Effector memory CD8-positive, alpha-beta T cell (primary cell): ENCODE data around the gene L3MBTL1.

Experiments used
- ATAC-seq: fragments of 150-1000 bp; cut with Tn5 transposase; replicated peaks from 2 replicates; pipeline ENCODE4 v1.10.0; 2021; ENCODE audit warnings: mild to moderate bottlenecking, moderate library complexity
- DNase-seq, 3 experiments: peaks; one replicate each; pipeline ENCODE4 v3.0.0; 2021
- H3K27ac Mint-ChIP-seq, 2 donors: one replicate each; pipeline ENCODE4 v1.8.0; 2022; ENCODE audit warnings: mild to moderate bottlenecking in 2 of 2, mixed read lengths in 2 of 2, moderate library complexity in 2 of 2
- H3K27me3 Mint-ChIP-seq, 2 donors: one replicate each; pipeline ENCODE4 v1.8.0; 2022; ENCODE audit warnings: mixed read lengths in 2 of 2
- H3K36me3 Mint-ChIP-seq: one replicate; pipeline ENCODE4 v1.8.0; 2022; ENCODE audit warnings: mild to moderate bottlenecking, moderate library complexity, mixed read lengths; ENCODE audit not compliant: insufficient read depth
- H3K4me1 Mint-ChIP-seq, 2 donors: one replicate each; pipeline ENCODE4 v1.8.0; 2022; ENCODE audit warnings: low read depth in 2 of 2, mixed read lengths in 2 of 2
- H3K4me3 Mint-ChIP-seq, 2 donors: one replicate each; pipeline ENCODE4 v1.8.0; 2022; ENCODE audit warnings: mild to moderate bottlenecking in 2 of 2, mixed read lengths in 2 of 2, moderate library complexity in 2 of 2
- H3K9me3 Mint-ChIP-seq, 2 donors: one replicate each; pipeline ENCODE4 v1.8.0; 2022; ENCODE audit warnings: mixed read lengths in 2 of 2
- total RNA-seq, 9 experiments: gene quantifications; one replicate each; lab custom pipeline; 2026; lab: John Stamatoyannopoulos, UW

L3MBTL1 gene
- total RNA-seq: 5.2 to 20.7 (median 8.3) reads per million in 9 experiments

DNA sequence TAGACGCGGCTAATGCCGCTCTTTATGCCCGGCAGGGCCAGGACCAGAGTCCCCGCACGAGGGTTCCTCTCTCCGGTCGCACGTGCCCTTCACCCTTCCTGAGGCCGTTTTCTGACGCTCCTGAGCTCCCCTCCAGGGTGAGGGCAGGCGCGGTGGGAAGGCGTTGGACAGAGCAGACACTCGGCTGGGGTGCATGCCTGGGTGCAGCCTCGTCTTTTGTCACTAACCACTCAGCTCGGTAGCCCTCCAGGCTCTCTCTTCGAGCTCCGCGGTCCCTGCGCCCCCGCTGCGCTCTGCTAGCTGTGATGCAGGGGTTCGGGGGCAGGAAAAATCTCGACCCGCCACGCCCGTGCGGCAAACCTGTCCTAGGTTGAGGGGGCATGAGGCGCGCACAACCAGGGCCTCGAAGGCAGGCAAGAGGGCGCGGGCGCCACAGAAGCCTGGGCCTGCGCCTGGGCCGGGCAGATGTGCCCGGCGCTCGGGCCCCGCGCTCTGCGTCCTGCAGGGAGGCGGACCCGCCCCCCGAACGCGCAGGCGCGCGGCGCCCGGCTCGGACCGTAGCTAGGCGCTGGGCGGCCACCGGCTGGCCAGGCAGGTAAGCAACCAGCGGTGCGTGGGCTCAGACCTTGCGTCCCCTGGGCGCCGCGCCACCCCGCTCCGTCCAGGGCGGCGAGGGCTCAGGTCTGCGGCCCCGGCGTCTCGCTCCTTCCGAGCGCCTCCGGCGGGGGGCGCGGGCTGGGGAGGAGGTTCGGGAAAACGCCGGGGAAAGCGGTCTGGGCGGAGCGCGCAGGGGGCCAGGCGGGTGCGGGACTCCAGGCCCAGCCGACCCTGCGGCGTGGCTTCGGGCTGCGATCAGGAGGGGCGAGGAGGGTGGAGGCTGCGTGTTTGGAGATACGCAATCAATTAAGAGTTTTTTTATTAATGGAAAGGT is at the start of gene L3MBTL1:
Gene L3MBTL1, plus strand, starts transcription at position 548 of the 931 bp plus-strand sequence. CDS start 5,807 bp downstream, outside the sequence.
- H3K4me1 Mint-ChIP-seq: no peaks in the 10 kb centered on the region
- ATAC-seq (peak; percentile 40), DNase-seq (no peak)
- peak within 1 kb of the TSS; percentile 42 to 53 for H3K4me3 Mint-ChIP-seq
- H3K27ac Mint-ChIP-seq: no peak within 1 kb of the TSS
- H3K27me3 Mint-ChIP-seq: peaks cover 49 to 62% of the 10 kb centered on the region in 2 donors
- H3K36me3 Mint-ChIP-seq: peaks cover 3% of the 10 kb centered on the region
- no peaks in the 10 kb centered on the region for H3K9me3 Mint-ChIP-seq

DNA sequence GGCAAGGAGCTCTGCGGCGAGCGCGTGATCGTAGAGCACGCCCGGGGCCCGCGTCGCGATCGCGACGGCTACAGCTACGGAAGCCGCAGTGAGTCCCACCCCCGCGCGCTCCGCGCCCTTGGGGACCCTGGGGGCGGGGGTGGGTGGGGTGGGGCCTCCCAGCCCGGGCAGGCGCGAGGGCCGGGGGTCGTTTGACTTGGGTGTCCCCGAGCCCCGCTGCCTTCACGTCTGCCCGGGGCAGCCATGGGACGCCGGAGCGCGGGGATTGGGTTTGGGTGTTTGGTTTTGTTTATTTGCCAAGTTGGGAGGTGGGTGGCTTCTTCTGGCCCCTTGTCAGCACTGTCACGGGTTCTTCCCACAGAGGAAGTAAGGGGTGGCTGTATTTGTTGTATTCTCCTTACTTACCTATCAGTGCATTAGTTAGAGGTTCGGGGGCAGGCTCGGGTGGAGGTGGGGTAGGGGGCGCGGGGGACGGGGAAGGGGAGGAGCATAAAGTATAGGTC is 49.0 kb upstream of the L3MBTL1 start:
- H3K36me3 Mint-ChIP-seq: peaks cover 63% of the 10 kb centered on the region
- peaks cover 14 to 20% of the 10 kb centered on the region in 2 donors for H3K4me1 Mint-ChIP-seq
- peak overlapping the region; percentile 94 to 97 for H3K4me3 Mint-ChIP-seq
- peaks cover 8 to 25% of the 10 kb centered on the region in 2 donors for H3K27me3 Mint-ChIP-seq
- peak; percentile 9 for ATAC-seq
- H3K27ac Mint-ChIP-seq: peak overlapping the region; percentile 98 to 99
- H3K9me3 Mint-ChIP-seq: no peaks in the 10 kb centered on the region
- DNase-seq: no peak

- H3K36me3 Mint-ChIP-seq: peaks cover 71% of the 10 kb centered on the region
- H3K4me1 Mint-ChIP-seq: peaks cover 14 to 25% of the 10 kb centered on the region in 2 donors
- H3K27ac Mint-ChIP-seq: peak overlapping the region; percentile 98 to 99
- no peaks in the 10 kb centered on the region for H3K9me3 Mint-ChIP-seq
- peak overlapping the region; percentile 94 to 97 for H3K4me3 Mint-ChIP-seq
- no peak for ATAC-seq
- peaks cover 2 to 17% of the 10 kb centered on the region in 2 donors for H3K27me3 Mint-ChIP-seq
- peak in 2 of 3 experiments; percentile 14 to 15 for DNase-seq
These were observed 48.2 kb upstream of the L3MBTL1 start for GRCh38 chr20:43459022-43459942.

- peaks cover 81% of the 10 kb centered on the region for H3K36me3 Mint-ChIP-seq
- H3K4me1 Mint-ChIP-seq: peaks cover 14 to 25% of the 10 kb centered on the region in 2 donors
- no peaks in the 10 kb centered on the region for H3K9me3 Mint-ChIP-seq
- no peak for ATAC-seq
- no peak overlapping the region for H3K4me3 Mint-ChIP-seq
- no peak for DNase-seq
- H3K27ac Mint-ChIP-seq: peak overlapping the region in 1 of 2 donors; percentile 77
- peaks cover 0 to 7% of the 10 kb centered on the region in 2 donors for H3K27me3 Mint-ChIP-seq
These were observed 47.2 kb upstream of the L3MBTL1 start for GRCh38 chr20:43460172-43460829.

DNA sequence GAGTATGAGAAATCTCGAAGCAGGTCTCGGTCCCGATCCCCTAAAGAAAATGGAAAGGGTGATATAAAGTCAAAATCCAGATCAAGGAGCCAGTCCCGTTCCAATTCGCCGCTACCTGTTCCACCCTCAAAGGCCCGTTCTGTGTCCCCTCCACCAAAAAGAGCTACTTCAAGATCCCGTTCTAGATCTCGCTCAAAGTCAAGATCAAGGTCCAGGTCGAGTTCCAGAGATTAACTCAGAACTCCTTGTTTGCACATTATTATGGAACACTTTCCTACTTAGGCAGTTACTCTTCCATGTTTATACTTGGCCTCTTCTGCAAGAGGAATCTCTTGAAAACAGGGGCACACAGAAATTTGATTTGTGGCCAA is 46.7 kb upstream of the L3MBTL1 start:
- peak overlapping the region; percentile 25 to 77 for H3K27ac Mint-ChIP-seq
- DNase-seq: no peak
- peaks cover 86% of the 10 kb centered on the region for H3K36me3 Mint-ChIP-seq
- no peaks in the 10 kb centered on the region for H3K9me3 Mint-ChIP-seq
- H3K4me3 Mint-ChIP-seq: peak overlapping the region in 1 of 2 donors; percentile 15
- ATAC-seq: no peak
- H3K4me1 Mint-ChIP-seq: peaks cover 16 to 25% of the 10 kb centered on the region in 2 donors
- H3K27me3 Mint-ChIP-seq: peaks cover 0 to 2% of the 10 kb centered on the region in 2 donors

DNA sequence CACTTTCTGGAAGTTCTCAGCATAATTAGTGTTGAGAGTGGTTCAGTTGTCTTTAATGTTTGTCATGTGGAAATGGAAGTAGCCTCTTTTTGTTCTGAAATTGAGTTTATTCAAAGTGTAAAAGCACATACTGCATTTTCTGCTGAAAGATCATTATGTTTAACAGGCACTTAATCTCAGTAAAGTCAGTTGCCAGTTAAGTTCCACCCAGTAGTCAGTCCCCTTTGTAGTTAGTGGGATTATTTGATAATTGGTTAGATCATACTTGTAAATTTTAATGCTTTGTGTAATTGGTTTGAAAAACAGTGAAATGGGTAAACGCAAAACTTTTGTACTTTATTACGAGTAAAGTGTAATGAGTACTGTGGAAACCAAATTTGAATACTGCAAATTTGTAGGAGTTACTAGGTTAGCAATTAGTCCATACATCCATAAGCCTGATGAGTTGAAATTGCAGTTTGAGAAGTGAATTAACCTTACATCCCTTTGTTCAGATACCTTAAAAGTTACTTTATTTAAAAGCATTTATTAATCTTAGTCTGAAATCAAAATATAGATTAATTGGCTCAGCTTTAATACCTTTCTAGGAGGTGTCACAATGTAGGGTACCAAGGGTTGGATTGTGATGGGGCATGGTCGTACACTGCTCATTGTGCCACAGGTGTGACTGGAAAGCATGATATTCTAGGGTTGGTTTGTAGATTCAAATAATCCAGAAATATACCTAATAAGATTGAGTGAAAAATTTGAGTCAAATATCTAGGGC is 45.4 kb upstream of the L3MBTL1 start:
- Mint-ChIP-seq H3K4me3 (no peak overlapping the region), H3K27ac (no peak overlapping the region), H3K36me3 (peaks cover 95% of the 10 kb centered on the region), H3K4me1 (peaks cover 11 to 23% of the 10 kb centered on the region in 2 donors), H3K9me3 (no peaks in the 10 kb centered on the region), H3K27me3 (no peaks in the 10 kb centered on the region)
- ATAC-seq (no peak), DNase-seq (no peak)

DNA sequence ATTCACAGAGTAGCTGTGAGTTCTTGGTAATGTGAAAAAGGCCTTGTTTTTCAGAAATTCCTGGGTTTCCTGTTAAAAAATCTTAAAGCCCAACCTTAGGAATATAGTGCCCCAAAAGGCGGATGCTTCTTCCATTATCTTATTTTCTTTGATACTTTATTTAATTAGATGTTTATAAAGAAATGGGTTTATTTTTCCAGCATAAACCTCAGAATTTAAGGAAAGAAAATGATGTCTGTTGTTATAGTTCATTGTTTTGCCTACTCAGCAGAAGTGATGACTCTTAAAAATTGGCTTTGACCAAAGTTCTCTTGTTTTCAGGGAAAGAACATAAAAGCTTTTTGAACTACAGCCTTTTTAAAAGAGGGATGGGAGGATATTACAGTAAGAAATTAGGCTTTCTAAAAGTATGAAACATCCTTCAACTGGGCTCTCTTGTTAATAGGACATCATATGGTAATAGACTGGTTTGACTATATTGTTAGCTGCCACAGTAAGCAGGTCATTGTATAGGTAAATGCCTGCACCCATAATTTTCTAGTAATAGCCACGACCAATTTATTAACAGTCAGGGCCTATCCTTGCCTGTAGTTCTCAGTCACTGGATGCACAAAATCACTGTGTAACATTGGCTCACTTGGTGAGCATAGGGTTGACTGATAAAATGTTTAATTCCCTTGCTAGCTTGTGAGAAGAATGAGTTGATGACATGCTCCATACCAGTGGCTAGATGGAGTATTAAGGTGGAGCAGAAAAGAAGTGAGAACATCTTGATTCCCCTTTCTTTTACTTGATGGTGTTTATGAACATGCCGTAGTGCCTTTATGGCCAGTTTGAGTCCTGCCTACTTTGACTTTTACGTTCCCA is 44.6 kb upstream of the L3MBTL1 start:
- DNase-seq (no peak), ATAC-seq (no peak)
- peak overlapping the region in 1 of 2 donors; percentile 15 for H3K4me3 Mint-ChIP-seq
- H3K27me3 Mint-ChIP-seq: no peaks in the 10 kb centered on the region
- peaks cover 11 to 25% of the 10 kb centered on the region in 2 donors for H3K4me1 Mint-ChIP-seq
- no peaks in the 10 kb centered on the region for H3K9me3 Mint-ChIP-seq
- peaks cover 90% of the 10 kb centered on the region for H3K36me3 Mint-ChIP-seq
- no peak overlapping the region for H3K27ac Mint-ChIP-seq

DNA sequence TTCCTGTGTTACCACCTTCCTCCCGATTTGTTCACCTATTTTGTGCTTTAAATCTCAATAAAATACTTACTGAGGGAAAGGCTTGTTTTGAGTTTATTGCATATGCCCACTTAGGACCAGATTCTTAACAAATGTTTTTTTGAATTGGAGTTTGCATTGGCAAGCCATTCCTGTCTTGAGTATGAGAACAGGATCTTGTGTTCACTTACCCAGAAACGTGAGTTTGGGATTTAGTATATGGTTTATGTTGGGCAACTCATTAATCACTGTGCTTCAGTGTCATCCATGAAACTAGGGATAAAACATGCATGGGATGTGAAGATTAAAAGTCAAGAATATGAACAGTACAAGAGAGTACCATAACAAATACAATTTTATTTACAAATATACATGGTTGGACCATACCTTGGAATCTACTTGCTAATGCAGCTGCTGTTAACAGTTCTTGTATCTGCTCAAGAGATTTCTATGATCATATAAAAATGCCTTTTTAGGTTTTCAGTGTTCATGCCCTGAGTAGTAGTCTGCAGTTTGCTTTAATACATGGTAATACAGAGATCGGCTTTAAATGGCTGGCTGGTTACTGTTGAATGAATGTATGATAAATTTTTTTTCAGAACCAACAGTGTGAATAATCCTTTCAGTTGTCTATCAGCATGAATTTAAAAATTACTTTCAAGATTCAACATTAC is 43.8 kb upstream of the L3MBTL1 start:
- H3K27ac Mint-ChIP-seq: no peak overlapping the region

GRCh38 chr20:43464219-43464790 is 43.2 kb upstream of the L3MBTL1 start:
- Mint-ChIP-seq H3K27me3 (no peaks in the 10 kb centered on the region), H3K27ac (no peak overlapping the region), H3K36me3 (peaks cover 89% of the 10 kb centered on the region), H3K4me3 (no peak overlapping the region), H3K9me3 (no peaks in the 10 kb centered on the region), H3K4me1 (peaks cover 6 to 25% of the 10 kb centered on the region in 2 donors)
- DNase-seq (no peak), ATAC-seq (no peak)

More for the DNA sequence above, 43.8 kb upstream of the L3MBTL1 start:
- H3K4me3 Mint-ChIP-seq: peak overlapping the region in 1 of 2 donors; percentile 15
- DNase-seq (no peak), ATAC-seq (no peak)
- H3K9me3 Mint-ChIP-seq: no peaks in the 10 kb centered on the region
- no peaks in the 10 kb centered on the region for H3K27me3 Mint-ChIP-seq
- H3K36me3 Mint-ChIP-seq: peaks cover 90% of the 10 kb centered on the region
- H3K4me1 Mint-ChIP-seq: peaks cover 11 to 25% of the 10 kb centered on the region in 2 donors

DNA sequence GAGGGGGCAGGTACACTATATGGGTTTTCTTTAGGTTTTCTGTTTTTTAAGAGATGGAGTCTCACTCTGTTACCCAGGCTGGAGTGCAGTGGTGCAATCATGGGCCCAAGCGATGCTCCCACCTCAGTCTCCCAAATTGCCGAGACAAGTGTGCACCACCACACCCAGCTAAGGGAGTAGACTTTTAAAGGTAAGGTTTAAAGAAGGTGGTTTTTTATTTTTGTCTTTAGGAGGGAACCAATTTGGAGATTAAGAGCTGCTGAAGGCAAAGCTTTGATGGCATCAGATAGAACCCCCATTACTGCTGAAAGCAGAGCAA is 41.9 kb upstream of the L3MBTL1 start:
- ATAC-seq: no peak
- Mint-ChIP-seq H3K27me3 (no peaks in the 10 kb centered on the region), H3K36me3 (peaks cover 79% of the 10 kb centered on the region), H3K27ac (no peak overlapping the region), H3K9me3 (no peaks in the 10 kb centered on the region), H3K4me1 (peaks cover 6 to 21% of the 10 kb centered on the region in 2 donors), H3K4me3 (peak overlapping the region in 1 of 2 donors; percentile 34)
- DNase-seq: no peak

DNA sequence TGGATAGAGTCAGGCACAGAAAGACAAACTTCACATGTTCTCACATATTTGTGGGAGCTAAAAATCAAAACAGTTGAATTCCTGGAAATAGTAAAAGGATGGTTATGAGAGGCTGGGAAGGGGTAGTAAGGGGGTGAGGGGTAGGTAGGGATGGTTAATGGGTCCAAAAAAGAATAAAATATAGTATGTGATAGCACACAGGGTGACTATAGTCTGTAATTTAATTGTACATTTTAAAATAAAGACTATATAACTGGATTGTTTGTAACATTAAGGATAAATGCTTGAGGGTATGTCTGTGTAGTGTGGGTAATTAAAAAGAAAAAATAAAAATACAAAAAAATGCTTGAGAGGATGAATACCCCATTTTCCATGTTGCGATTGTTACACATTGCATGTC is 39.9 kb upstream of the L3MBTL1 start:
- Mint-ChIP-seq H3K27ac (no peak overlapping the region), H3K4me3 (no peak overlapping the region), H3K27me3 (no peaks in the 10 kb centered on the region), H3K9me3 (no peaks in the 10 kb centered on the region), H3K4me1 (peaks cover 3 to 16% of the 10 kb centered on the region in 2 donors), H3K36me3 (peaks cover 62% of the 10 kb centered on the region)
- no peak for DNase-seq
- no peak for ATAC-seq
